Subcutaneous abdominal adipose tissue (tissue), 5 donors: ENCODE data around the gene METTL9.
"Not testable (repeated sequence)": the region's sequence is repeated elsewhere in the genome, so short reads cannot be mapped to it uniquely, and the experiment has no call there.

ENCODE experiments used
- H3K27ac ChIP-seq: one replicate; pipeline ENCODE4 v1.7.0; 2013; ENCODE audit warnings: low read depth, mild to moderate bottlenecking, inconsistent platforms, low read length, moderate library complexity
- H3K27me3 ChIP-seq, 5 donors: one replicate each; pipeline ENCODE4 v1.7.0; 2013; ENCODE audit warnings: low read length in 5 of 5, inconsistent platforms in 1 of 5; ENCODE audit not compliant: control insufficient read depth in 5 of 5, insufficient read depth in 4 of 5
- H3K36me3 ChIP-seq, 5 donors: one replicate each; pipeline ENCODE4 v1.7.0; 2013; ENCODE audit warnings: low read length in 5 of 5; ENCODE audit not compliant: control insufficient read depth in 5 of 5, insufficient read depth in 5 of 5
- H3K4me1 ChIP-seq, 5 donors: one replicate each; pipeline ENCODE4 v1.7.0; 2013; ENCODE audit warnings: low read length in 5 of 5, mild to moderate bottlenecking in 3 of 5, moderate library complexity in 1 of 5; ENCODE audit not compliant: control insufficient read depth in 5 of 5, insufficient read depth in 5 of 5
- H3K4me3 ChIP-seq, 5 donors: one replicate each; pipeline ENCODE4 v1.7.0; 2013; ENCODE audit warnings: low read length in 5 of 5, low read depth in 1 of 5
- H3K9ac ChIP-seq, 5 donors: one replicate each; pipeline ENCODE4 v1.7.0; 2013; ENCODE audit warnings: low read length in 5 of 5, mild to moderate bottlenecking in 4 of 5, moderate library complexity in 3 of 5
- H3K9me3 ChIP-seq, 5 donors: one replicate each; pipeline ENCODE4 v1.7.0; 2013; ENCODE audit warnings: low read length in 5 of 5; ENCODE audit not compliant: control insufficient read depth in 5 of 5
- donor health status: healthy.
- donor health status: healthy.
- donor health status: healthy.
- donor health status: healthy.
- donor health status: healthy.

METTL9 gene

DNA sequence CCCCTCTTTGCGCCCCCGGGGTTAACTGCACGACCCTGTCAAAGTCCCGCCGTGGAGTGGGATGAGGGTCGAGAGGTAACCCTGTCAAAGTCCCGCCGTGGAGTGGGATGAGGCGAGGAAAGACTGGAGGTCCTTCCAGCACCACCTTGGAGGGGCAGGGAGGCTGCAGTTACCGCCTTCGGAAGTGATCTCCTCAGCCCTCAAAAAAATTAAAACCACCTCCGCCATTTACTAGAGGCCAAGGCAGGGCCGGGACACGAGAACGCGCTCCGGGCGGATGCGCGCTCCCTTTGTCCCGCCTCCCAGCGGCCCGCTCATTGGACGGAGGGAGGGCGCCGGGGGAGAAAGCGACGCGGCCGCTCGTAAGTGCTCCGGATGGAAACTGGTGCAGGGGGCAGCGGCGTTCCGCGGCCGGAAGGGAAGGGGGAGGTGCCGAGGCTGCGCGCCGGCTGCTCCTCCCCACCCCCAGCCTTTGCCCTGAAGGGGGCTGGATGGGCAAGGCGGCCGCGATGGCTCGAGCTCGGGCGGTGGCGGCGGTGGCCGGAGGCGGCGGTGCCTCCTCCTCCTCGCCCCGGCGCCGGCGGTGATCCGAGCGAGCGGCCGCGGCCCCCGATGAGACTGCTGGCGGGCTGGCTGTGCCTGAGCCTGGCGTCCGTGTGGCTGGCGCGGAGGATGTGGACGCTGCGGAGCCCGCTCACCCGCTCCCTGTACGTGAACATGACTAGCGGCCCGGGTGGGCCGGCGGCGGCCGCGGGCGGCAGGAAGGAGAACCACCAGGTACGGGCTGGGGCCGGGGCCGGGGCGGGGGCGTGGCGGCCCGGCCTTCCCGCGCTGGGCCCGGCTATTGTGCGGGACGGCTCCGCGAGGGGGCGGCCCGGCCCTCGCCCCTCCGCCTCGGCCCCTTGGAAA lies at the start of gene METTL9:
Gene METTL9, plus strand, starts transcription at position 456 of the 909 bp plus-strand sequence. Its CDS starts 157 bp downstream, at position 613.
- H3K36me3 ChIP-seq: no peaks in the 10 kb centered on the region
- no peaks in the 10 kb centered on the region for H3K27me3 ChIP-seq
- H3K27ac ChIP-seq: peak within 1 kb of the TSS; percentile 90
- H3K9ac ChIP-seq: peak within 1 kb of the TSS; percentile 96 to 98 (median 97)
- peaks cover 2 to 38% (median 28%) of the 10 kb centered on the region in 5 donors for H3K4me1 ChIP-seq
- H3K4me3 ChIP-seq: peak within 1 kb of the TSS; percentile 91 to 97 (median 96)
- no peaks in the 10 kb centered on the region for H3K9me3 ChIP-seq

DNA sequence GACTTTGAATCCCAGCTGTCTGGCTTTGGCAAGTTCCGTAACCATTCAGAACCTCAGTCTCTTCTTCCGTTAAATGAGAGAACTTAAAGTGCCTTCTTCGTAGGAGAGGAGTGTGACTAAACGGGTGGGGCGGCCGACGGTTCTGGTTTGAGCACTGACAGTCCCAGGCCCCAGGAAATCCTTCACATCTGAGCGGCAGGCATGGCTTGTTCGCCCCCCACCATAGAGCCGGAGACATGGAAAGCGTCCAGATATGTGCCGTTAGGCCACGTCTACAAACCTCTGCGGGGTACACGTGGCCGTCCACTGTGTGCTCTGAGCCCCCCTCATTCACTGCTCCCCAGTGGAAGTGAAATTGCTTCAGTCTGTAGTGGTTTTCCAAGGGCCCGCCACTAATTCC lies 49.4 kb upstream of the METTL9 start:
- not testable (repeated sequence) for H3K4me1 ChIP-seq, H3K27me3 ChIP-seq, H3K4me3 ChIP-seq, H3K9ac ChIP-seq, H3K36me3 ChIP-seq, H3K9me3 ChIP-seq, H3K27ac ChIP-seq

DNA sequence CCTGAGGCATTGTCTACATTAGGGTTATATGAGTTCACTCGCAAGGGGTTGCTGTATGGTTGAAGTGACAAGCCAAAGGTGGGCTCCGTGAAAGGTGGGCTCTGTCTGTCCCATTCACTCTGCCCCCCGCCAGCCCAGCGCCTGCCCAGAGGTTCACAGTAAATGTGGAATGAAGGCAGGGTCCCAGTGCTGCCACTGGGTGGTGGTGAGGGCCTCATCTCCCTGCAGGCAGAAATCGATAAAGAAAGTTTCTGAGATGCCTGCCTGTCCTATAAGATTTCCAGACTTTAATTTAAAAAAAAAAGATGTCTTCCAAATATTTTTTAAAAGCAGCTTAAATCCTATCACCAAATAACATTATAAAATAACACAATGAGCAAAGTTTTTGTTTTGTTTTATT lies 48.9 kb upstream of the METTL9 start:
- H3K4me1 ChIP-seq, H3K27me3 ChIP-seq, H3K27ac ChIP-seq, H3K36me3 ChIP-seq, H3K9me3 ChIP-seq, H3K4me3 ChIP-seq, H3K9ac ChIP-seq: not testable (repeated sequence)

DNA sequence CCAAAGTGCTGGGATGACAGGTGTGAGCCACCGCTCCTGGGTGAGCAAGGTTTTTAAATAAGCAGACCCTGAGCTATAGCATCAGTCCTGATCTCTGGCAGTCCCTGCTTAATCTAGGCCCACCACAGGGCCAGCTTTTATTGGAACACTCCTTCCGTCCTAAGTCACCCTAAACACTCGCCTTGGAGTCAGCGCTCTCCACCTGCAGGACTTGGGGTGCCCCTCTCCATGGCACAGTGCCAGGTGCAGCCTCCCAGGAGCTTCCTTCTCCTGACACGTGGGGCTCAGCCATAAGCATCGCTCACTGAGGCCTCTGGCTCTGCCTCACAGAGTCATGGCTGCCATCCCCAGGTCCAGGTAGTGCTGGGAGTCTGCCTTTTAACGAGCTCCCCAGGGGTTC lies 48.3 kb upstream of the METTL9 start:
- H3K27me3 ChIP-seq, H3K9ac ChIP-seq, H3K4me3 ChIP-seq, H3K9me3 ChIP-seq, H3K27ac ChIP-seq, H3K36me3 ChIP-seq: not testable (repeated sequence)
- peaks cover 0 to 10% (median 7%) of the 10 kb centered on the region in 5 donors for H3K4me1 ChIP-seq

DNA sequence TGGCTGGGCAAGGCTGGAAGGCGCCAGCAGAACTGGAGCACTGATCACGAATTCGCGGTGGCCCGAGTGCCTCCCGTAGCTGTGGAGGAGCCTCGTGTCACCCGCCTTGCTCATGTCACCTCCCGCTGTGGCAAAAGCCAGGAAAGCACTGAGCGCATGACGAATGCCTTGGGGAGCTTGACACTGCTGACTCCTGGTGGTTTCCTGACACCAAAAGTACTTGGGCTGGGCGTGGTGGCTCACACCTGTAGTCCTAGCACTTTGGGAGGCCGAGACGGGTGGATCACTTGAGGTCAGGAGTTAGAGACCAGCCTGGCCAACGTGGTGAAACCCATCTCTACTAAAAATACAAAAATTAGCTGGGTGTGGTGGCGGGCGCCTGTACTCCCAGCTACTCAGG lies 47.8 kb upstream of the METTL9 start:
- not testable (repeated sequence) for H3K27ac ChIP-seq, H3K9ac ChIP-seq, H3K27me3 ChIP-seq, H3K9me3 ChIP-seq, H3K36me3 ChIP-seq, H3K4me3 ChIP-seq
- peaks cover 0 to 15% (median 11%) of the 10 kb centered on the region in 5 donors for H3K4me1 ChIP-seq

- not testable (repeated sequence) for H3K36me3 ChIP-seq, H3K9me3 ChIP-seq, H3K4me3 ChIP-seq, H3K27ac ChIP-seq, H3K9ac ChIP-seq
- peaks cover 0 to 11% (median 4%) of the 10 kb centered on the region in 5 donors for H3K27me3 ChIP-seq
- H3K4me1 ChIP-seq: peaks cover 0 to 21% (median 17%) of the 10 kb centered on the region in 5 donors
Observed at GRCh38 chr16:21553481-21554296, 45.7 kb upstream of the METTL9 start.

- peaks cover 0 to 21% (median 17%) of the 10 kb centered on the region in 5 donors for H3K4me1 ChIP-seq
- H3K9ac ChIP-seq: peak overlapping the region in 1 of 5 donors; percentile 25
Observed at GRCh38 chr16:21554795-21555585, 44.4 kb upstream of the METTL9 start.

DNA sequence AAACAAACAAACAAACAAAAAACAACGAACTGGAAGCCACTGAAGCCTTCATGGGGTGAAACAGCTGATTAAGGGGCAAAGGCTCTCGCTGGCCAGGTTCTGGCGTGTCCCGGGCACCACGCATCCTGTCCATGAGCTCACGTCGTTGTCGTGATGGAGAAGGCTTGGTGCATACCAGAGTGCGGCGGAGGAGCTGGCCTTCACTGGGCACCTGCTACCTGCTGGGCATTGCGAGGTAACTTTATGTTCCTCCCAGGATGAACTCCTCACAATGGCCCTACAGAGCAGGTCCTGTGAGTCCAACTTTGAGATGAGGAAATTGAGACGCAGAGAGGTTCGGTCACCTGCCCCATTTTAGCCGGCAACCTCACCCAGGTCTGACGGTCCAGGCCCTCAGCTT lies 43.8 kb upstream of the METTL9 start:
- H3K9me3 ChIP-seq, H3K36me3 ChIP-seq, H3K4me3 ChIP-seq, H3K27ac ChIP-seq, H3K9ac ChIP-seq: not testable (repeated sequence)
- H3K27me3 ChIP-seq: peaks cover 0 to 11% (median 4%) of the 10 kb centered on the region in 5 donors
- H3K4me1 ChIP-seq: peaks cover 0 to 21% (median 17%) of the 10 kb centered on the region in 5 donors

More at GRCh38 chr16:21554795-21555585, 44.4 kb upstream of the METTL9 start:
- Histone ChIP-seq H3K4me3 (peak overlapping the region; percentile 24 to 57 (median 44)), H3K27ac (no peak overlapping the region), H3K36me3 (no peaks in the 10 kb centered on the region), H3K9me3 (no peaks in the 10 kb centered on the region), H3K27me3 (peaks cover 0 to 11% (median 4%) of the 10 kb centered on the region in 5 donors)

DNA sequence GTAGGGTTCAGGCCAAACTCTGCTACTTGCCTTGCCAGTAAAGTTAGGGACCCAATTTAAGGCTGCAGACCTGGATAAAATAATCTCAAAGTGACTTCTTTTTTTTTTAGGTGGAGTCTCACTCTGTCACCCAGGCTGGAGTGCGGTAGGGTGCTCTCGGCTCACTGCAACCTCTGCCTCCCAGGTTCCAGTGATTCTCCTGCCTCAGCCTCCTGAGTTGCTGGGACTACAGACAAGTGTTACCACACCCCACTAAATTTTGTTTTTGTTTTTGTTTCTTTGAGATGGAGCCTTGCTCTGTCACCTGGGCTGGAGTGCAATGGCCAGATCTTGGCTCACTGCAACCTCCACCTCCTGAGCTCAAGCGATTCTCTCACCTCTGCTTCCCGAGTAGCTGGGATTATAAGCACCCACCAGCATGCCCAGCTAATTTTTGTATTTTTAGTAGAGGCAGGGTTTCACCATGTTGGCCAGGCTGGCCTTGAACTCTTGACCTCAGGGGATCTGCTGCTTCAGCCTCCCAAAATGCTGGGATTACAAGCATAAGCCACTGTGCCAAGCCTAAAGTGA lies 43.3 kb upstream of the METTL9 start:
- H3K27ac ChIP-seq, H3K36me3 ChIP-seq, H3K4me3 ChIP-seq, H3K9me3 ChIP-seq, H3K9ac ChIP-seq: not testable (repeated sequence)
- peaks cover 0 to 11% (median 4%) of the 10 kb centered on the region in 5 donors for H3K27me3 ChIP-seq
- H3K4me1 ChIP-seq: peaks cover 0 to 21% (median 17%) of the 10 kb centered on the region in 5 donors
